ENCODE data around the gene MRRF. TPM values are rescaled to one million over a fixed set of nuclear protein-coding genes. Genes with fewer than 3 reads are reported as not detected.

The MRRF gene
- total RNA-seq, 1 experiment from 2014 or later: 26.2 TPM

GRCh38 chr9:122225312-122226141 lies 39.2 kb upstream of the MRRF start:
- H3K4me3 ChIP-seq (ENCODE audit: insufficient read depth, low read depth, low read length): peak overlapping the region; percentile 17; the same call in 1 of the 2 replicates
- H3K27me3 ChIP-seq (ENCODE audit: control insufficient read depth, insufficient read depth, low read length): peaks cover 100% of the 10 kb centered on the region
- no peaks in the 10 kb centered on the region for H3K36me3 ChIP-seq (replicated peaks; ENCODE audit: control insufficient read depth, insufficient read depth, low read length)
- DNase-seq: peak; percentile 69

GRCh38 chr9:122226142-122226757 lies 38.4 kb upstream of the MRRF start:
- Histone ChIP-seq H3K4me3 (ENCODE audit: insufficient read depth, low read depth, low read length) (peak overlapping the region; percentile 17; the same call in 1 of the 2 replicates), H3K36me3 (replicated peaks; ENCODE audit: control insufficient read depth, insufficient read depth, low read length) (no peaks in the 10 kb centered on the region), H3K27me3 (ENCODE audit: control insufficient read depth, insufficient read depth, low read length) (peaks cover 100% of the 10 kb centered on the region)
- DNase-seq: peak; percentile 81

GRCh38 chr9:122226758-122227574 lies 37.7 kb upstream of the MRRF start:
- Histone ChIP-seq H3K27me3 (ENCODE audit: control insufficient read depth, insufficient read depth, low read length) (peaks cover 100% of the 10 kb centered on the region), H3K36me3 (replicated peaks; ENCODE audit: control insufficient read depth, insufficient read depth, low read length) (no peaks in the 10 kb centered on the region), H3K4me3 (ENCODE audit: insufficient read depth, low read depth, low read length) (peak overlapping the region; percentile 17; the same call in 1 of the 2 replicates)
- peak; percentile 91 for DNase-seq

GRCh38 chr9:122227575-122227900 lies 37.1 kb upstream of the MRRF start:
- no peak overlapping the region; the same call in 1 of the 2 replicates for H3K4me3 ChIP-seq (ENCODE audit: insufficient read depth, low read depth, low read length)
- DNase-seq: no peak
- no peaks in the 10 kb centered on the region for H3K36me3 ChIP-seq (replicated peaks; ENCODE audit: control insufficient read depth, insufficient read depth, low read length)
- peaks cover 97% of the 10 kb centered on the region for H3K27me3 ChIP-seq (ENCODE audit: control insufficient read depth, insufficient read depth, low read length)

- Histone ChIP-seq H3K27me3 (ENCODE audit: control insufficient read depth, insufficient read depth, low read length) (peaks cover 91% of the 10 kb centered on the region), H3K4me3 (ENCODE audit: insufficient read depth, low read depth, low read length) (peak overlapping the region; percentile 36), H3K36me3 (replicated peaks; ENCODE audit: control insufficient read depth, insufficient read depth, low read length) (no peaks in the 10 kb centered on the region)
- DNase-seq: peak; percentile 80
These were observed 36.5 kb upstream of the MRRF start for GRCh38 chr9:122228191-122228567.

- H3K4me3 ChIP-seq (ENCODE audit: insufficient read depth, low read depth, low read length): peak within 1 kb of the TSS; percentile 36
- peak; percentile 80 for DNase-seq
- H3K36me3 ChIP-seq (replicated peaks; ENCODE audit: control insufficient read depth, insufficient read depth, low read length): no peaks in the 10 kb centered on the region
- H3K27me3 ChIP-seq (ENCODE audit: control insufficient read depth, insufficient read depth, low read length): peaks cover 84% of the 10 kb centered on the region
These were observed 35.9 kb upstream of the MRRF start, which contains the start of gene LHX6 for GRCh38 chr9:122228568-122229484. LHX6 (minus strand) TSS chr9:122228957; CDS start chr9:122228740, 217 bp downstream.

GRCh38 chr9:122229485-122229837 lies 35.2 kb upstream of the MRRF start:
- H3K36me3 ChIP-seq (replicated peaks; ENCODE audit: control insufficient read depth, insufficient read depth, low read length): no peaks in the 10 kb centered on the region
- DNase-seq: no peak
- H3K27me3 ChIP-seq (ENCODE audit: control insufficient read depth, insufficient read depth, low read length): peaks cover 78% of the 10 kb centered on the region
- H3K4me3 ChIP-seq (ENCODE audit: insufficient read depth, low read depth, low read length): no peak overlapping the region

GRCh38 chr9:122232796-122233306 lies 31.8 kb upstream of the MRRF start:
- no peak overlapping the region for H3K4me3 ChIP-seq (ENCODE audit: insufficient read depth, low read depth, low read length)
- peaks cover 44% of the 10 kb centered on the region for H3K27me3 ChIP-seq (ENCODE audit: control insufficient read depth, insufficient read depth, low read length)
- no peak for DNase-seq
- H3K36me3 ChIP-seq (replicated peaks; ENCODE audit: control insufficient read depth, insufficient read depth, low read length): no peaks in the 10 kb centered on the region

GRCh38 chr9:122234022-122234748 lies 30.5 kb upstream of the MRRF start:
- Histone ChIP-seq H3K4me3 (ENCODE audit: insufficient read depth, low read depth, low read length) (no peak overlapping the region), H3K27me3 (ENCODE audit: control insufficient read depth, insufficient read depth, low read length) (peaks cover 31% of the 10 kb centered on the region), H3K36me3 (replicated peaks; ENCODE audit: control insufficient read depth, insufficient read depth, low read length) (no peaks in the 10 kb centered on the region)
- DNase-seq: no peak

GRCh38 chr9:122236681-122237080 lies 28.0 kb upstream of the MRRF start:
- no peak for DNase-seq
- H3K36me3 ChIP-seq (replicated peaks; ENCODE audit: control insufficient read depth, insufficient read depth, low read length): peaks cover 5% of the 10 kb centered on the region
- H3K27me3 ChIP-seq (ENCODE audit: control insufficient read depth, insufficient read depth, low read length): peaks cover 6% of the 10 kb centered on the region
- no peak overlapping the region for H3K4me3 ChIP-seq (ENCODE audit: insufficient read depth, low read depth, low read length)

GRCh38 chr9:122239722-122240121 lies 25.0 kb upstream of the MRRF start:
- Histone ChIP-seq H3K4me3 (ENCODE audit: insufficient read depth, low read depth, low read length) (no peak overlapping the region), H3K27me3 (ENCODE audit: control insufficient read depth, insufficient read depth, low read length) (no peaks in the 10 kb centered on the region), H3K36me3 (replicated peaks; ENCODE audit: control insufficient read depth, insufficient read depth, low read length) (peaks cover 6% of the 10 kb centered on the region)
- DNase-seq: no peak

- peaks cover 14% of the 10 kb centered on the region for H3K36me3 ChIP-seq (replicated peaks; ENCODE audit: control insufficient read depth, insufficient read depth, low read length)
- no peaks in the 10 kb centered on the region for H3K27me3 ChIP-seq (ENCODE audit: control insufficient read depth, insufficient read depth, low read length)
- DNase-seq: no peak
- no peak overlapping the region for H3K4me3 ChIP-seq (ENCODE audit: insufficient read depth, low read depth, low read length)
These were observed 20.3 kb upstream of the MRRF start for GRCh38 chr9:122244349-122244748.

GRCh38 chr9:122246666-122247065 lies 18.0 kb upstream of the MRRF start:
- Histone ChIP-seq H3K4me3 (ENCODE audit: insufficient read depth, low read depth, low read length) (no peak overlapping the region), H3K36me3 (replicated peaks; ENCODE audit: control insufficient read depth, insufficient read depth, low read length) (peaks cover 12% of the 10 kb centered on the region), H3K27me3 (ENCODE audit: control insufficient read depth, insufficient read depth, low read length) (no peaks in the 10 kb centered on the region)
- DNase-seq: no peak
